Breast epithelium (tissue), 4 donors: ENCODE results near the gene HSPG2. TPM values are rescaled to one million over a fixed set of nuclear protein-coding genes. Genes with fewer than 3 reads are reported as not detected.

Experiments used
- DNase-seq, 2 donors: peaks; one replicate each; pipeline ENCODE4 v3.0.0-alpha.2; 2019; ENCODE audit warnings: low spot score in 2 of 2
- H3K27ac ChIP-seq, 2 donors: fragments of 200-600 bp; sonication (generic) in 1 of 2; one replicate each; pipeline ENCODE4 v1.5.1; 2016 to 2019; ENCODE audit warnings: mild to moderate bottlenecking in 1 of 2
- H3K27me3 ChIP-seq, 2 donors: fragments of 200-600 bp; sonication (generic) in 1 of 2; one replicate each; pipeline versions ENCODE4 v1.5.1 to v1.6.0; 2017 to 2019; ENCODE audit warnings: control low read depth in 1 of 2, mild to moderate bottlenecking in 1 of 2
- H3K36me3 ChIP-seq: fragments of 200-600 bp; one replicate; pipeline ENCODE4 v1.5.1; 2019
- H3K4me1 ChIP-seq, 2 donors: fragments of 200-600 bp; sonication (generic); one replicate each; pipeline ENCODE4 v1.5.1; 2016 to 2019; ENCODE audit warnings: control low read depth in 1 of 2
- H3K4me3 ChIP-seq, 3 donors: fragments of 200-600 bp; sonication (generic); 1 replicate in 2 of 3; 2 replicates in 1 of 3; pipeline ENCODE4 v1.5.1; 2016 to 2019; ENCODE audit warnings: mild to moderate bottlenecking in 3 of 3, moderate library complexity in 2 of 3
- H3K9me3 ChIP-seq, 2 donors: fragments of 200-600 bp; sonication (generic) in 1 of 2; one replicate each; pipeline ENCODE4 v1.5.1; 2016 to 2019; ENCODE audit warnings: control low read depth in 1 of 2
- CTCF ChIP-seq, 3 donors: fragments of 450-650 bp; IDR thresholded peaks; one replicate each; pipeline ENCODE4 v1.5.1; 2016 to 2017; ENCODE audit warnings: antibody characterized with exemption in 3 of 3, mild to moderate bottlenecking in 3 of 3, moderate library complexity in 3 of 3
- POLR2A ChIP-seq: fragments of 450-650 bp; IDR thresholded peaks from one replicate; pipeline ENCODE4 v1.6.1; 2016; ENCODE audit warnings: antibody characterized with exemption, mild to moderate bottlenecking, moderate library complexity
- POLR2AphosphoS5 ChIP-seq, 3 donors: sonication (generic); formaldehyde crosslinking; IDR thresholded peaks; one replicate each; pipeline ENCODE4 v1.6.1; 2017; ENCODE audit warnings: antibody characterized with exemption in 3 of 3
- intact Hi-C: fragments of 100-400 bp; cut with DNase I; formaldehyde crosslinking; loops from one replicate; pipeline ENCODE4 v1.15.1; 2023; ENCODE audit warnings: low total_unique reads
- total RNA-seq, 3 donors: library from RNA; depleted of rRNA; stranded (reverse); fragments of >200 nt; gene quantifications; one replicate each; pipeline ENCODE4 v1.1.0, GENCODE V29; 2016

Gene HSPG2
- total RNA-seq, 3 donors from 2014 or later: 48.3 to 219 (median 95.0) TPM

GRCh38 chr1:21926814-21927532 lies 10.1 kb downstream of the HSPG2 start:
- TF ChIP-seq POLR2A: no peak
- TF ChIP-seq CTCF (IDR thresholded peaks at IDR 0.05): no peak
- TF ChIP-seq POLR2AphosphoS5 (IDR thresholded peaks at IDR 0.05): peak in 2 of 3 donors; percentile 44 to 55
- Histone ChIP-seq H3K27ac (peak overlapping the region; percentile 77 to 94), H3K4me1 (peaks cover 10 to 23% of the 10 kb centered on the region in 2 donors), H3K4me3 (peak overlapping the region in 1 of 3 donors; percentile 27), H3K27me3 (no peaks in the 10 kb centered on the region), H3K36me3 (no peaks in the 10 kb centered on the region), H3K9me3 (no peaks in the 10 kb centered on the region)
- intact Hi-C loops: no loop called here
- DNase-seq: no peak

- H3K4me3 ChIP-seq: no peak overlapping the region
- no peaks in the 10 kb centered on the region for H3K27me3 ChIP-seq
- intact Hi-C loops: no loop called here
- peak overlapping the region; percentile 55 to 81 for H3K27ac ChIP-seq
- H3K9me3 ChIP-seq: no peaks in the 10 kb centered on the region
- H3K4me1 ChIP-seq: peaks cover 5 to 16% of the 10 kb centered on the region in 2 donors
- TF ChIP-seq CTCF (IDR thresholded peaks at IDR 0.05) (no peak), POLR2AphosphoS5 (IDR thresholded peaks at IDR 0.05) (no peak), POLR2A (no peak)
- H3K36me3 ChIP-seq: no peaks in the 10 kb centered on the region
- no peak for DNase-seq
These were observed 11.0 kb downstream of the HSPG2 start for GRCh38 chr1:21926065-21926464.

GRCh38 chr1:21925334-21925940 lies 11.7 kb downstream of the HSPG2 start:
- Histone ChIP-seq H3K4me3 (no peak overlapping the region), H3K27me3 (no peaks in the 10 kb centered on the region), H3K9me3 (no peaks in the 10 kb centered on the region), H3K27ac (peak overlapping the region; percentile 55 to 81), H3K4me1 (peaks cover 5 to 16% of the 10 kb centered on the region in 2 donors), H3K36me3 (no peaks in the 10 kb centered on the region)
- intact Hi-C loops: no loop called here
- no peak for DNase-seq
- no peak for TF ChIP-seq POLR2A
- no peak for TF ChIP-seq POLR2AphosphoS5 (IDR thresholded peaks at IDR 0.05)
- no peak for TF ChIP-seq CTCF (IDR thresholded peaks at IDR 0.05)

GRCh38 chr1:21924503-21925005 lies 12.6 kb downstream of the HSPG2 start:
- Histone ChIP-seq H3K4me1 (peaks cover 5 to 16% of the 10 kb centered on the region in 2 donors), H3K9me3 (no peaks in the 10 kb centered on the region), H3K27me3 (no peaks in the 10 kb centered on the region), H3K36me3 (no peaks in the 10 kb centered on the region), H3K27ac (peak overlapping the region; percentile 55 to 81), H3K4me3 (no peak overlapping the region)
- no peak for DNase-seq
- intact Hi-C loops: no loop called here
- no peak for TF ChIP-seq CTCF (IDR thresholded peaks at IDR 0.05)
- peak in 2 of 3 donors; percentile 37 to 53 for TF ChIP-seq POLR2AphosphoS5 (IDR thresholded peaks at IDR 0.05)
